ENCODE results near the gene TIMM23.
"Not testable (repeated sequence)": the region's sequence is repeated elsewhere in the genome, so short reads cannot be mapped to it uniquely, and the experiment has no call there.

Gene TIMM23

DNA sequence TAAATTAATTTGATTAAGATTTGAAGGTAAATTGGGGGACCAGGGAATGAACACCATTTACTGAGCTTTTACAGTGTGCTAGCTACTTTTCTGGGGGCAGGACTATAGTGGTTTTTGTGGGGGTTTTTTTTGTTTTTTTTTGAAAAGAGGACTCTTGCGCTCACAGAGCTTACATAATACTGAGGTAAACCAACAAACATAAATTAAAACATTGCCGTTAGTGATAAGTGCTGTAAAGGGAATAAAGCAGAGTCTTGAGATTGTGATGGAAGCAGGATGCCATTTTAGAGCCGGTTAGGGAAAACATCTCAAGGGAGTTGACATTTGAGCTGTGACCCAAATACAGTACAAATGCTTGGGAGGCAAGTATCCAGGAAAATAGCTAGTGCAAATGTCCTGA, 1.8 kb downstream of the TIMM23 start:
- H4K20me1 ChIP-seq (ENCODE audit: low read depth, low read length); H3K27ac ChIP-seq (ENCODE audit: low read depth, low read length); H3F3A ChIP-seq (ENCODE audit: insufficient read depth); H2AFZ ChIP-seq (ENCODE audit: low read depth, low read length, severe bottlenecking); H3K9me3 ChIP-seq (ENCODE audit: insufficient read depth, low read length); H3K9me2 ChIP-seq (replicated peaks; ENCODE audit: insufficient read depth, low read length); H3K27me3 ChIP-seq (ENCODE audit: low read length); H3K4me3 ChIP-seq (ENCODE audit: insufficient read depth, low read length, poor library complexity, severe bottlenecking); H3K9ac ChIP-seq (ENCODE audit: low read length); H3K36me3 ChIP-seq (ENCODE audit: low read length): not testable (repeated sequence)
- Histone ChIP-seq H3K79me2 (ENCODE audit: insufficient read depth, low read length) (peaks cover 61% of the 10 kb centered on the region), H3K4me2 (ENCODE audit: low read depth, low read length, poor library complexity, severe bottlenecking) (peak overlapping the region; percentile 87)

GRCh38 chr10:45978554-45978953, 6.3 kb downstream of the TIMM23 start:
- not testable (repeated sequence) for H3K9ac ChIP-seq (ENCODE audit: low read length); H3K4me3 ChIP-seq (ENCODE audit: insufficient read depth, low read length, poor library complexity, severe bottlenecking); H3K27ac ChIP-seq (ENCODE audit: low read depth, low read length); H3K4me2 ChIP-seq (ENCODE audit: low read depth, low read length, poor library complexity, severe bottlenecking); H2AFZ ChIP-seq (ENCODE audit: low read depth, low read length, severe bottlenecking); H3K36me3 ChIP-seq (ENCODE audit: low read length); H3K9me2 ChIP-seq (replicated peaks; ENCODE audit: insufficient read depth, low read length); H3K27me3 ChIP-seq (ENCODE audit: low read length); H3F3A ChIP-seq (ENCODE audit: insufficient read depth); H3K9me3 ChIP-seq (ENCODE audit: insufficient read depth, low read length); H4K20me1 ChIP-seq (ENCODE audit: low read depth, low read length)
- H3K79me2 ChIP-seq (ENCODE audit: insufficient read depth, low read length) = peaks cover 31% of the 10 kb centered on the region

DNA sequence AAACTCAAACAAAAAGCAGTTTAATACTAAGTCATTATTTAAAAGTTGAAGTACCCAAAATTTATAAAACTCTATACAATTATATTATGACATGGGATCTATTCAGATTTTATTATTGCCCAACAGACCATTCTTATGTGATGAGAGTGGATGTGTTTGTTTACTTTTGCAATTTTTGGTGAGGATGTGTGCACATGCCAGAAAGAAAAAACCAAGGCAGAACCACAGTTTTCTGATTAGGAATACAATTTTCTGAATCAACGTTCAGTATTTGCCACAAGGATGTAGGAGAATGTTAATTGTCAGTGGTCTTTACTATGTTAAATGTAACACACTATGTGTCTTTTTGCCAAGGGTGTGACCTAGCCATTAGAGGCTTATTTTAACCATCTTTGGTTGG, 9.1 kb downstream of the TIMM23 start:
- H3K4me2 ChIP-seq (ENCODE audit: low read depth, low read length, poor library complexity, severe bottlenecking); H3K27ac ChIP-seq (ENCODE audit: low read depth, low read length); H2AFZ ChIP-seq (ENCODE audit: low read depth, low read length, severe bottlenecking); H3K36me3 ChIP-seq (ENCODE audit: low read length); H3K27me3 ChIP-seq (ENCODE audit: low read length); H3K9me3 ChIP-seq (ENCODE audit: insufficient read depth, low read length); H4K20me1 ChIP-seq (ENCODE audit: low read depth, low read length); H3K4me3 ChIP-seq (ENCODE audit: insufficient read depth, low read length, poor library complexity, severe bottlenecking); H3K9ac ChIP-seq (ENCODE audit: low read length); H3F3A ChIP-seq (ENCODE audit: insufficient read depth); H3K9me2 ChIP-seq (replicated peaks; ENCODE audit: insufficient read depth, low read length): not testable (repeated sequence)
- peaks cover 12% of the 10 kb centered on the region; the same call in 1 of the 2 replicates for H3K79me2 ChIP-seq (ENCODE audit: insufficient read depth, low read length)

DNA sequence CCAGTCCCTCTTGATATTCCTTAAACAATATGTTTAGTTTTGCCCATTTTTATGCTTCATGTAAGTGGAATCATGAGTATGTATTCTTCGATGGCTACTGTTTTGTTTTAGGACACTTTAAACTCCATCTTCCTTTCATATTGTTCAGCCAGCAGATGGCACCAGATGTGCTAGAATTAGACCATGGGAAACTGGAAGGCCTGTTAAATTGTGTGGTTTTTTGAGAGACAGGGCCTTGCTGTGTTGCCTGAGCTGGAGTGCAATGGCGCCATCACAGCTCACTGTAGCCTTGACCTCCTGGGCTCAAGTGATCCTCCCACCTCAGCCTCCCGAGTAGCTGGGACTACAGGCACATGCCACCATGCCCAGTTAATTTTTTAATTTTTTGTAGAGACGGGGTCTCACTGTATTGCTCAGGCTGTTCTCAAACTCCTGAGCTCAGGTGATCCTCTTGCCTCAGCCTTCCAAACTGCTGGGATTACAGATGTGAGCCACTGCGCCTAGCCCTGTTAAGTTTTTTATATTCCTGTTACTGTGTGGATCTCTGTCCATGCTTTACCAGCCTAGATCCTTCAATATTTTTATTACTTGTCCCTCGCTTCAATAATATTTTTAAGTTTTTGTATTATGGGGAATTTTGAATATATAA, 11.4 kb downstream of the TIMM23 start:
- not testable (repeated sequence) for H3K36me3 ChIP-seq (ENCODE audit: low read length); H2AFZ ChIP-seq (ENCODE audit: low read depth, low read length, severe bottlenecking); H3K9ac ChIP-seq (ENCODE audit: low read length); H3K9me2 ChIP-seq (replicated peaks; ENCODE audit: insufficient read depth, low read length); H3K27me3 ChIP-seq (ENCODE audit: low read length); H3K27ac ChIP-seq (ENCODE audit: low read depth, low read length); H3K4me3 ChIP-seq (ENCODE audit: insufficient read depth, low read length, poor library complexity, severe bottlenecking); H3F3A ChIP-seq (ENCODE audit: insufficient read depth); H3K4me2 ChIP-seq (ENCODE audit: low read depth, low read length, poor library complexity, severe bottlenecking); H3K9me3 ChIP-seq (ENCODE audit: insufficient read depth, low read length); H4K20me1 ChIP-seq (ENCODE audit: low read depth, low read length); H3K79me2 ChIP-seq (ENCODE audit: insufficient read depth, low read length)

GRCh38 chr10:45984473-45984872, 12.2 kb downstream of the TIMM23 start:
- H3K27ac ChIP-seq (ENCODE audit: low read depth, low read length); H3F3A ChIP-seq (ENCODE audit: insufficient read depth); H4K20me1 ChIP-seq (ENCODE audit: low read depth, low read length); H3K9me2 ChIP-seq (replicated peaks; ENCODE audit: insufficient read depth, low read length); H3K27me3 ChIP-seq (ENCODE audit: low read length); H3K4me3 ChIP-seq (ENCODE audit: insufficient read depth, low read length, poor library complexity, severe bottlenecking); H3K36me3 ChIP-seq (ENCODE audit: low read length); H3K4me2 ChIP-seq (ENCODE audit: low read depth, low read length, poor library complexity, severe bottlenecking); H3K79me2 ChIP-seq (ENCODE audit: insufficient read depth, low read length); H3K9me3 ChIP-seq (ENCODE audit: insufficient read depth, low read length); H2AFZ ChIP-seq (ENCODE audit: low read depth, low read length, severe bottlenecking); H3K9ac ChIP-seq (ENCODE audit: low read length): not testable (repeated sequence)

DNA sequence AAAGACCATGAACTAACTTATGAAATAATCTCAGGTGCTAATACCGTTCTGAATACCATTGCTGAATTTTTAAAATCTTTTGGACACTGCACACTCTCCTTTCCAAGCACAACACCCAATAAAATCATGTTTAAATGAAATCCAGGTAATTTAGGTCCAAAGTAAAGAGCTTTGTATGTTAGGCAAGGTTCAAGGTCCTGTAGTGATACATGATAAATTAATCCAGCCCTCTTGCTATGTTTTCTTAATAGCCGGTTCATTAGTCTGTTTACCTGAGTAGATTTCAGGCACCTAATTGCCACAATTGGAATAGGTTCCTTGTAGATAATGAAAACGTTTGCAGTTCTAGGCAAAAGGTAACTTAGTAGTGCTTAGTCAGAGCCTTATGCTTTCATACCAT, 13.3 kb downstream of the TIMM23 start:
- H3K9ac ChIP-seq (ENCODE audit: low read length); H2AFZ ChIP-seq (ENCODE audit: low read depth, low read length, severe bottlenecking): not testable (repeated sequence)

More for the DNA sequence above, 13.3 kb downstream of the TIMM23 start:
- H3K79me2 ChIP-seq (ENCODE audit: insufficient read depth, low read length); H3K27ac ChIP-seq (ENCODE audit: low read depth, low read length); H3K9me3 ChIP-seq (ENCODE audit: insufficient read depth, low read length); H4K20me1 ChIP-seq (ENCODE audit: low read depth, low read length); H3K36me3 ChIP-seq (ENCODE audit: low read length); H3K27me3 ChIP-seq (ENCODE audit: low read length); H3K9me2 ChIP-seq (replicated peaks; ENCODE audit: insufficient read depth, low read length); H3K4me2 ChIP-seq (ENCODE audit: low read depth, low read length, poor library complexity, severe bottlenecking); H3F3A ChIP-seq (ENCODE audit: insufficient read depth); H3K4me3 ChIP-seq (ENCODE audit: insufficient read depth, low read length, poor library complexity, severe bottlenecking): not testable (repeated sequence)
